ENCODE measurements around the gene HERPUD1. TPM values are rescaled to one million over a fixed set of nuclear protein-coding genes. Genes with fewer than 3 reads are reported as not detected.

The HERPUD1 gene
- total RNA-seq, 1 experiment from 2014 or later = 28.9 TPM

- no peaks in the 10 kb centered on the region for H3K23me2 ChIP-seq (ENCODE audit: insufficient read length, low read depth, low read length, poor library complexity, severe bottlenecking)
- no peaks in the 10 kb centered on the region for H3K9me3 ChIP-seq (ENCODE audit: control insufficient read depth, low read depth, low read length)
- Mint-ChIP-seq H3K27me3 (ENCODE audit: low read depth) (peaks cover 6% of the 10 kb centered on the region), H3K27ac (0 out of 7 replicates have a peak overlapping the region, but pooled peaks of 1 of the 3 experiments have one; percentile 10), H3K36me3 (ENCODE audit: insufficient read depth in 1 of 3, low read depth in 3 of 3) (peaks cover 0 to 3% (median 0%) of the 10 kb centered on the region in 3 experiments; a peak in 1 of 7 replicates), H3K9me3 (peaks cover 3 to 7% of the 10 kb centered on the region in 2 experiments; a peak in 3 of 5 replicates), H3K4me1 (peaks cover 37 to 41% of the 10 kb centered on the region in 2 experiments), H3K4me3 (no peak overlapping the region)
- no peaks in the 10 kb centered on the region for H3K79me2 ChIP-seq (ENCODE audit: insufficient read depth, low read length)
- H3K56ac ChIP-seq (ENCODE audit: insufficient read length, low read depth, low read length) = no peak overlapping the region
- H3K9ac ChIP-seq (ENCODE audit: extremely low read depth, insufficient read length, low read length) = no peak overlapping the region
- H3K4me1 ChIP-seq (ENCODE audit: insufficient read depth, low read length) = peaks cover 5% of the 10 kb centered on the region
- peak overlapping the region; percentile 61; the same call in 1 of the 2 replicates for H3K14ac ChIP-seq (ENCODE audit: insufficient read depth, low read length)
- H3K27me3 ChIP-seq (ENCODE audit: insufficient read depth, low read length) = no peaks in the 10 kb centered on the region
- no peak overlapping the region for H2BK120ac ChIP-seq (ENCODE audit: low read depth, low read length, poor library complexity, severe bottlenecking)
- no peak overlapping the region for H4K8ac ChIP-seq (replicated peaks; ENCODE audit: insufficient read length, low read depth, low read length)
- no peak overlapping the region for H2AFZ ChIP-seq (ENCODE audit: low read length)
- no peak overlapping the region for H3K18ac ChIP-seq (ENCODE audit: insufficient read length, low read depth, low read length)
- no peak overlapping the region for H2AK5ac ChIP-seq (ENCODE audit: insufficient read length, low read length)
- H2BK5ac ChIP-seq (ENCODE audit: insufficient read length, low read length) = no peak overlapping the region
- H3K4ac ChIP-seq (ENCODE audit: low read depth, low read length) = no peak overlapping the region
- TF ChIP-seq CTCF (conservative IDR thresholded peaks at IDR 0.05) = no peak
- no peak overlapping the region for H3K23ac ChIP-seq (ENCODE audit: insufficient read length, low read depth, low read length)
- H2BK20ac ChIP-seq (ENCODE audit: low read depth, low read length, poor library complexity, severe bottlenecking) = no peak overlapping the region
- H2BK12ac ChIP-seq (ENCODE audit: insufficient read length, low read depth, low read length) = no peak overlapping the region
- no peak overlapping the region for H4K5ac ChIP-seq (ENCODE audit: insufficient read length, low read depth, low read length)
- no peak overlapping the region for H4K91ac ChIP-seq (ENCODE audit: insufficient read length, low read depth, low read length)
- no peak overlapping the region for H3K4me2 ChIP-seq (ENCODE audit: insufficient read depth, insufficient read length, low read length)
- no peak overlapping the region for H2BK15ac ChIP-seq (ENCODE audit: low read depth, low read length)
- DNase-seq = no peak
- no CpG with 5 or more reads among the region's 7 CpGs for WGBS (ENCODE audit: extremely low coverage, insufficient read length, low lambda C conversion rate)
- H3T11ph ChIP-seq (ENCODE audit: low read length) = no peak overlapping the region
- no peaks in the 10 kb centered on the region for H4K20me1 ChIP-seq (ENCODE audit: control insufficient read depth, insufficient read depth, insufficient read length)
- H3K79me1 ChIP-seq (ENCODE audit: insufficient read depth, low read depth, low read length, poor library complexity, severe bottlenecking) = no peaks in the 10 kb centered on the region
- H3K27ac ChIP-seq (ENCODE audit: insufficient read length, low read depth, low read length) = no peak overlapping the region
These were observed 22.4 kb upstream of the HERPUD1 start for GRCh38 chr16:56909527-56909979.

All from H9 (cell line).